CD4-positive, alpha-beta T cell treated with Interleukin-6 for 4 hours (primary cell): Measurements from ENCODE around the gene PRKN.

Experiments
- DNase-seq: peaks from one replicate; pipeline ENCODE4 v3.0.0-alpha.2; 2020; ENCODE audit warnings: mixed read lengths

Gene PRKN

GRCh38 chr6:162273986-162274385, 453.6 kb downstream of the PRKN start:
- DNase-seq: no peak

DNA sequence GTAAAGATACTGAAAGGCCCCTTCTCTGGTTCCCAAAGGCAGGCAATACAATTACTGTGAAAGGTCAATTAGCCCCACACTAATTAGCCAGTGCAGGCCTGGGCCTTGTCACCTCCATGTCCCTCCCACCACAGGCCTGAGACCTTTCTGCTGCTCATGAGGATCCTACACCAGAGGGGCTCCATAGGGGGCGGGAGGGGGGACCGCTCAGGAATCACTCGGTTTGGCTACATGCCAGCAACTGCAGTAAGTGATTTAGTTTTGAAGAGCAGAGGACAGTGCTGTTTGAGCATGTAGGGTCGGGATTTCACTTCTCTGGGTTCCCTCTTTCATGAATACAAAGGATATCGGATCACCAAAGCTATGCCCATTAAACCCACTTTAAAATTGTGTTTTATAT, 455.6 kb downstream of the PRKN start:
- DNase-seq: no peak

DNA sequence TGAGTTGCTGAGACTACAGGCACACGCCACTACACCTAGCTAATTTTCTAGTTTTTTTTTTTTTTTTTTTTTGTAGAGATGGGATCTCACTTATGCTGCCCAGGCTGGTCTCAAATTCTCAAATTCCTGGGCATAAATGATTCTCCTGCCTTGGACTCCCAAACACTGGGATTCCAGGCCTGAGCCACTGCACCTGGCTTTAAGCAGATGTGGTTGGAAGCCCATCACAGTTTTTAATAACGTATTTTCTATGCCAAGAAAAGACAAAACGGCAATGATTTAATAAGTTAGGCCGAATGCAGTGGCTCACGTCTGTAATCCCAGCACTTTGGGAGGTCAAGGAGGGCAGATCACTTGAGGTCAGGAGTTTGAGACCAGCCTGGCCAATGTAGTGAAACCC, 456.6 kb downstream of the PRKN start:
- no peak for DNase-seq

DNA sequence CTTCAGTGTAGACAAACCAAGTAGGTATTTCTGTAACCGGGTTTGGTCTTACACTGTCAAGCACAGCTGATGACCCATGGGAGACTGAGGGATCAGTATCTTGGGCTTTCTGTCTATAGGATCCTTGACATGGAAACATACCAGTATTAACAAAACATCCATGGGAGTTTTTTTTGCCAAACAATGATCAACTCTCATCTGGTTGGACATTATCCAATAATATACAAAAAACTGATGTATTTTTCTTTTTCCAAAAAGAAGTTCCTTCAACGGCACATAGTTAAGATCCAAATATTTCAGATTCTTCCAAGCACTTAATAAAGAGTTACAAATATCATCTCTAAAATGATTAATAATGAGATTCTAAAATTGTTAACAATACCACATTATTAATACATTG, 459.9 kb downstream of the PRKN start:
- DNase-seq: no peak

DNA sequence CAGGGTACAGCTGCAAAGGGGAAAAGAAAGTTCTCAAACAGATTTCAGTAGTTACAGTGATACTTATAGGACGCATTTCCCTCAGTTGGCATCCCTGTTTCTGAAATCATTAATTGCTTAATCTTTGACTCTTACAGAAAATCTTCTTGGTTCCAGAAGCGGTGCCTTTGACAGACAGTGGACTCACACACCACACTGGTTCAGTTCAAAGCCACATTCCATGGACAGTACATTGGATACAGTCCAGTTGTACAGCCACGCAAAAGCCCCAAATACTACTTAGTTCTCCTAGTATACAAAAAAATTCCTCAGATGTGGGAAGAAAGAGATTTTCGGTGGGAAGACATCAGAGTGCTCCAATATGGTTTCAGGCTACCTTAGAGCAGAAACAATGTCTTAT, 460.4 kb downstream of the PRKN start:
- no peak for DNase-seq

- no peak for DNase-seq
Measured at GRCh38 chr6:162264581-162264980, 463.0 kb downstream of the PRKN start.

DNA sequence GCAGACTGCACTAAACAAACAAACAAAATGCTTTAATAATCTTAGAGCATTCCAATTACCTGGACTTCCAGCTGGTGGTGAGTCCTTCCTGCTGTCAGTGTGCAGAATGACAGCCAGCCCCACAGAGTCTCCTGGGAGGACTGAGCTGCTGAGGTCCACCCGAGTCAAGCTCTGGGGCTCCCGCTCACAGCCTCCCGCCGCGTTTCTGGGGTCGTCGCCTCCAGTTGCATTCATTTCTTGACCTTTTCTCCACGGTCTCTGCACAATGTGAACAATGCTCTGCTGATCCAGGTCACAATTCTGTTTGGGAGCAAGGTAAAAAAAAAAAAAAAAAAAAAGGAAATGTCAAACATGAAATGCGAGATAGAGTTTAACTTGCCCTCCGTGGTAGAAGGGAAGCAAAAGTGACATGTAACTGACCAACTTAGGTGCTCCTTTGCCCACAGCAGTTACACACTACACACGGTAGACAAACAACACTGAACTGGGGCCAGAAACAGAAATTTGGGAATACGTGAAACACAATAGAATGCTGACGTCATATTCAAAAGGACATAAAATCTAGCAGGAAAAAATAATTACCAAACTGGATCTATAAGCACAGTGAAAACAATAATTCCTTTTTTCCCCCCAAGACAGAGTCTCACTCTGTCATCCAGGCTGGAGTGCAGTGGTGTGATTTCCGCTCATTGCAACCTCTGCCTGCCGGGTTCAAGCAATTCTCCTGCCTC, 464.9 kb downstream of the PRKN start:
- DNase-seq: no peak

GRCh38 chr6:162261598-162261997, 466.0 kb downstream of the PRKN start:
- no peak for DNase-seq

DNA sequence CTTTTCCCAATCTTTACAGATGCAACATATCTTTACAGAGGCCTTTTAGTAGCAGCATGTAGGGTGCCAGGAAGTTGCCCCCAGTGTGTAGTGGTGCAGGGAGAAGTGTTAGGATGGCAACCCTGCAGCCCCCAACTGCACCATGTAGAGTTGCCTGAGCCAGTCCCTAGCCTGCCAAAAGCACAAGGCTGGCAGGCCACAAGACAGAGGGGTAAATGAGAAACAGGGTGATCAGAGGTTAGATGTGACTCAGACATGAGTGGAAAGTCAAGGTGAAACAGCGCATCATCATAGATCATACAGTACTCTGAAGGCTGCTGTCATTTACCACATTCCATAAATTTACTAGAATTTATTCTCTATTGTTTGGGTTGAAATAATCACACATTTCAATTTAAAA, 467.5 kb downstream of the PRKN start:
- DNase-seq: no peak

DNA sequence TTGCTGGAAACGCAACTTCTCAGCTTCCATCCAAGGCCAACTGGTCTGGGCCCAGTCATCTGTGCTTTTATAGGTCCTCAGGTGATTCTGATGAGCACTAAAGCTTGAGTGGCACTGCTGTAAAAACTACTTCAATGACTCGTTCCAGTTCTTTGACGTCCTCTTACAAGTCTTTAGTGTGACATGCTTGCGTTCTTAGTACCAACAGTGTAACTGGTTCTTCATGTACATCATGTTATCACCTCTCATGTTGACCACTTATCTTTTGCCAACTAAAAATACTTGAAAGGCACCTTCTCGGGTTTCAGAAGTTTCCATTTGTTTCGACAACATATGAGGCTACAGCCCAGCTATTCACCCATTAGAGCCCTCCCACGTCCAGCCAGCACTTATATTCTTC, 468.9 kb downstream of the PRKN start:
- DNase-seq: no peak

- DNase-seq: no peak
Measured at GRCh38 chr6:162256361-162256760, 471.2 kb downstream of the PRKN start.

DNA sequence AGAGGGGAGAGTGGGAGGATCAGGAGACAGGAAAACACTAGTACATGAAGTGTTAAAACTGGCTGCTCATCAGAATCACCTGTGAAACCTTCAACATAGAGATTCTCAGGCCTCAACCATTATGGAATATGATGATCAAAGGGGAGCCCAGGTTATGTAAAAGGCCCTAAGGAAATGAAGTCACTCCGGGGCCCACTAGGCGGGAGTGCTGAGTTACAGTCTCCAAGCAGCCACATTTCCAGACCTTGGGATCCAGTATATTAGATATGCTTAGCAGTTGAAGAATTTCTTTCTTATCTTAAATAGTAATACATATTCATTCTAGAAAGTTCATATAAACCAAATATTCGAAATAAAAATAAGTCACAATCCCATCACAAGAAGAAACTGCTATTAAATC, 476.3 kb downstream of the PRKN start:
- no peak for DNase-seq

- no peak for DNase-seq
Measured at GRCh38 chr6:162249907-162250642, 477.5 kb downstream of the PRKN start.

- no peak for DNase-seq
Measured at GRCh38 chr6:162245830-162246420, 481.6 kb downstream of the PRKN start.

GRCh38 chr6:162244031-162244430, 483.5 kb downstream of the PRKN start:
- DNase-seq: no peak

DNA sequence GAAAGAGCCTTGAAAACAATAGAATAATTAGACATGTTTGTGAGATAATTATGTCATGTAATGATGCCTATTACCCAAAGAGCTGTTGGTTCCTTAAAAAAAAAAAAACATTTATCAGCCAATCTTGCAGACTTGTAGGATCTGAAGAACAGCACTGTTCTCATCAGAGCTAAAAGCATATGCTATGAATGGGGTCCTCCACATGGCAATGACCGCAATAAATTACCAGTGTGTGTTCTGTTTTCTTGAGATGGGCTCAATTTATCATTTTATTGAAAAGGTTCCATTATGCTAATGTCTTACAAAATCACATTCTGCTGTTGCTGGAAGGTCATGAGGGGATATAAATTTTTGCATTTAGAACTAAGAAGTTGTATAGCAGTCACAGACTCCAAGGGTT, 484.7 kb downstream of the PRKN start:
- no peak for DNase-seq

- no peak for DNase-seq
Measured at GRCh38 chr6:162239330-162239729, 488.2 kb downstream of the PRKN start.

DNA sequence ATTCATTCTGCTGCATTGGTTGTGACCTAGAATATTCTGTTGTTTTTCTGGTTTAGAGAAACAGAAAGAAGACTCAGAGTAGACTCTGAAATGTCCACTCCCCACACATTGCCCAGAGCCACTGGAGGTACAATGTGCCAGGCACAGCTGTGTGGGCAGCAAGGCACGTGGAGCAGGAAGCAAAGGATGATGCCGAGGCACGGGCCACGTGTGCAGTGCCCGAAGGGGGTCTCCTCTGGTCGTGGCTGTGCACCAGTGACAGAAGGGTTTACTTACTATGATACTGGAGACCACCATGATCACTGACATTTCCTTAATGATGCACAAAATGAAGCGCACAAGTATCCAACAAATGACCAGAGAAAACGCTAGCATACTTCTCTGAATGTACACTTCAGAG, 488.9 kb downstream of the PRKN start:
- DNase-seq: no peak

DNA sequence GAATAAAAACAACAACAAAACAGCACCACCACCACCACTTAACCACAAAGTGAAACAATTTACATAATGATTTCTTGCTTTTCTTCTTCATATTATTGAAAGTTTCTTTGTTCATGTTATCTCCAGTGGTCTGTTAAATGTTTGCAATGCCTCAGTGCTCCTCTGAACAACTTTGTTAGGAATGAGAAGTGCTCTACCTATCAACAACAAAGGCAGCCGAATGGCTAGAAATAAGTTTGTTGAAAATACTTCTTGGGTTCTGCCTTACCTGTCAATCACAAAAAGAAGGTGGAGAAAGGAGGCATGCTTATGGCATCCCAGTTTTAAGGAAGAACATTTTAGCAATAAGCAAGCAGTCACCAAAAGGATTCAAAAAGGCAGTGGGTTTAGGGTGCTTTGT, 490.2 kb downstream of the PRKN start:
- DNase-seq: no peak

DNA sequence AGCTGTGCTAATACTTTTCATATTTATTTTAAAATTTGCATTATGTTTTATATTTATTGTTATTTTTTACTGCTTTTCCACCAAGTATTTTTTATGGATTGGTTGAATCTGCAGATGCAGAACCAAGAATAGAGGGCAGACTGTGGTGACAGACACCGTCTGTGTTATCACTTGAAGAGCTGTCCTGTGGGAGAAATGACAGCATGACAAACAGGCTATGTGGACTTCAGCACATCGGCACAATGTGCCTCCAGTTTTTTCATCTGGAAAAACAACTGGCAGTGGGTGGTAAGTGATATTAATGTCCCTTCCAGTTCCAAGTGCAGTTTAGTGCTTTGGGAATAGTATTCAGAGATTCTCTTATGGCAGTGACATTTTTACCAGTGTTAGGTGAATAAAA, 492.9 kb downstream of the PRKN start:
- DNase-seq: no peak

- DNase-seq: no peak
Measured at GRCh38 chr6:162230147-162230752, 497.3 kb downstream of the PRKN start.

DNA sequence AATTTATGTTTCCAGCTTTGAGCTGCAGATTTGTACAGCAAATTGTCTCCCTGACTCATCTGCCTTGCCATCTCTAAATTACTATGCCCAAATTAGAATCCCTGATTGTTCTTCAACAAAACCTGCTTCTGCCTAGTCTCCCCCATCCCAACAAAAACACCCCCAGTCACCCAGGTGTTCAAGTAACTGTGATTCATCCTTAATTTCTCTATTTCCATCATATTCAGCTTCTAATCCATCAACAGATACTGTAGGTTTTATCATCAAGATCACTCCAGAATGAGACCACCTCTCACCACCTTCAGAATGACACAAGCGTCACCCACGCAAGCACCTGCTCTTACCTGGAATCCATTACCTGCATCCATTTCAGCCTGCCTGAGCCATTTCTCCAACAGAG, 498.5 kb downstream of the PRKN start:
- no peak for DNase-seq

GRCh38 chr6:162226803-162227202, 500.8 kb downstream of the PRKN start:
- DNase-seq: no peak

DNA sequence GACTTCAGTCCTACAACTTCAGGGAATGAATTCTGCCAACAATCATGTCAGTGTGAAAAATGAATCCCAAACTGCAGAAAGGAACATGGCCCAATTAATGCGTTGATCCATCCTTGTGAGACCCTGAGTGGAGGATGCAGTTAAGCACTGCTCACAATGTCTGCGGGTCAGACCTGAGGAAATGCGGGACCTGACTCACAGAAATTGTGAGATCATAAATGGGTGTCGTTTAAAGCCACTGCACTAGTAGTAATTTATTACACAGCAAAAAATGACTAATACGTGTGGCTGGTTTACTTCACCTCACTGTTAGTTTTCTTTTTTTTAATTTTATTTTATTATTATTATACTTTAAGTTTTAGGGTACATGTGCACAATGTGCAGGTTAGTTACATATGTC, 505.0 kb downstream of the PRKN start:
- DNase-seq: no peak
